SK-N-SH treated with all-trans-retinoic acid at 6 μM for 48 hours (cell line): ENCODE results near the gene MPP1.

Source experiments
- GLIS3 ChIP-seq: fragments of 250-450 bp; sonication (Bioruptor Pico); IDR thresholded peaks from 2 replicates; pipeline ENCODE4 v1.5.0; 2020; ENCODE audit warnings: mild to moderate bottlenecking, moderate library complexity
- RARB ChIP-seq: fragments of 250-450 bp; sonication (Bioruptor Pico); IDR thresholded peaks from 2 replicates; pipeline ENCODE4 v1.8.0; 2021; ENCODE audit warnings: mild to moderate bottlenecking, moderate library complexity
- TCF4 ChIP-seq: fragments of 250-450 bp; sonication (Bioruptor Pico); IDR thresholded peaks from 2 replicates; pipeline ENCODE4 v1.8.0; 2021; ENCODE audit warnings: mild to moderate bottlenecking, moderate library complexity, borderline replicate concordance
- ZNF70 ChIP-seq: fragments of 450-650 bp; formaldehyde crosslinking; IDR thresholded peaks from 2 replicates; pipeline ENCODE4 v1.5.0; 2020; ENCODE audit warnings: mild to moderate bottlenecking, moderate library complexity

- TF ChIP-seq ZNF70 (CRISPR knock-in tag) (no peak), RARB (CRISPR knock-in tag) (no peak), GLIS3 (CRISPR knock-in tag) (no peak), TCF4 (CRISPR knock-in tag) (no peak)
Observed at GRCh38 chrX:154731881-154732280, 73.4 kb downstream of the MPP1 start.
